GM23338 (cell line): ENCODE results near the gene TCF7. TPM values are rescaled to one million over a fixed set of nuclear protein-coding genes. Genes with fewer than 3 reads are reported as not detected.

Source experiments
- ATAC-seq: fragments of 200-7000 bp; cut with Tn5 transposase; 3 replicates; pipeline ENCODE4 v1.9.1; 2020
- DNase-seq: peaks from one replicate; pipeline ENCODE4 v3.0.0-alpha.2; 2015; ENCODE audit warnings: low spot score
- H2AFZ ChIP-seq: fragments of 200-600 bp; sonication (generic); 2 replicates; pipeline ENCODE4 v1.8.0; 2016; ENCODE audit warnings: antibody characterized with exemption, mild to moderate bottlenecking, moderate library complexity
- H3F3A ChIP-seq: fragments of 200-600 bp; sonication (generic); replicated peaks from 2 replicates; pipeline ENCODE4 v1.8.0; 2017; ENCODE audit warnings: antibody characterized with exemption, mixed run types, low read depth
- H3K27ac ChIP-seq: fragments of 200-600 bp; sonication (generic); 2 replicates; pipeline ENCODE4 v1.6.1; 2016; ENCODE audit warnings: low read depth
- H3K27me3 ChIP-seq: fragments of 200-600 bp; sonication (generic); 2 replicates; pipeline ENCODE4 v1.8.0; 2016; ENCODE audit warnings: mild to moderate bottlenecking, mixed run types, moderate library complexity; ENCODE audit not compliant: insufficient read depth
- H3K36me3 ChIP-seq: fragments of 200-600 bp; sonication (generic); 2 replicates; pipeline ENCODE4 v1.8.0; 2016; ENCODE audit warnings: mild to moderate bottlenecking; ENCODE audit not compliant: insufficient read depth
- H3K4me1 ChIP-seq: fragments of 200-600 bp; sonication (generic); 2 replicates; pipeline ENCODE4 v1.8.0; 2016; ENCODE audit warnings: mild to moderate bottlenecking, moderate library complexity; ENCODE audit not compliant: insufficient read depth
- H3K4me2 ChIP-seq: fragments of 200-600 bp; sonication (generic); 2 replicates; pipeline ENCODE4 v1.7.1; 2017; ENCODE audit warnings: mixed run types
- H3K4me3 ChIP-seq: fragments of 200-600 bp; sonication (generic); 2 replicates; pipeline ENCODE4 v1.6.1; 2016; ENCODE audit warnings: mixed run types
- H3K79me2 ChIP-seq: fragments of 200-600 bp; sonication (generic); replicated peaks from 2 replicates; pipeline ENCODE4 v1.8.0; 2017; ENCODE audit warnings: mild to moderate bottlenecking; ENCODE audit not compliant: insufficient read depth
- H3K9me2 ChIP-seq: fragments of 200-600 bp; sonication (generic); 2 replicates; pipeline ENCODE4 v1.8.0; 2017; ENCODE audit not compliant: insufficient read depth
- H4K20me1 ChIP-seq: fragments of 200-600 bp; sonication (generic); replicated peaks from 2 replicates; pipeline ENCODE4 v1.8.0; 2017; ENCODE audit warnings: mild to moderate bottlenecking; ENCODE audit not compliant: insufficient read depth
- H3K27ac Mint-ChIP-seq: 2 replicates; pipeline ENCODE4 v1.8.0; 2020; ENCODE audit warnings: inconsistent platforms, mild to moderate bottlenecking, moderate library complexity, mixed read lengths
- H3K27me3 Mint-ChIP-seq: 3 replicates; pipeline ENCODE4 v1.8.0; 2022; ENCODE audit warnings: low read depth, mild to moderate bottlenecking, moderate library complexity, mixed read lengths, inconsistent platforms; ENCODE audit not compliant: insufficient read depth, poor library complexity
- H3K36me3 Mint-ChIP-seq: 3 replicates; pipeline ENCODE4 v1.8.0; 2021; ENCODE audit warnings: low read depth, mild to moderate bottlenecking, inconsistent platforms, moderate library complexity, mixed read lengths
- H3K4me1 Mint-ChIP-seq: 3 replicates; pipeline ENCODE4 v1.8.0; 2020; ENCODE audit warnings: mild to moderate bottlenecking, inconsistent platforms, mixed read lengths
- H3K4me3 Mint-ChIP-seq: 3 replicates; pipeline ENCODE4 v1.8.0; 2021; ENCODE audit warnings: moderate library complexity, mild to moderate bottlenecking, inconsistent platforms, mixed read lengths
- H3K9me3 Mint-ChIP-seq: 3 replicates; pipeline ENCODE4 v1.8.0; 2020; ENCODE audit warnings: moderate library complexity, mild to moderate bottlenecking, inconsistent platforms, mixed read lengths
- CREB1 ChIP-seq: fragments of 250-450 bp; sonication (Bioruptor Pico); IDR thresholded peaks from 2 replicates; pipeline ENCODE4 v1.5.0; 2020; ENCODE audit warnings: low read depth, mild to moderate bottlenecking, moderate library complexity
- CTCF ChIP-seq, 2 experiments: fragments of 200-600 bp in 1 of 2; sonication (generic) in 1 of 2; conservative IDR thresholded peaks; 2 replicates each; pipeline versions ENCODE4 v1.5.1 to v1.6.1; 2016 to 2017; ENCODE audit warnings: antibody characterized with exemption in 2 of 2, low read depth in 2 of 2, mild to moderate bottlenecking in 2 of 2, moderate library complexity in 1 of 2
- ETS1 ChIP-seq: IDR thresholded peaks from 2 replicates; pipeline ENCODE4 v1.6.1; 2016; ENCODE audit warnings: antibody characterized with exemption
- EZH2 ChIP-seq: fragments of 200-600 bp; sonication (generic); IDR thresholded peaks from one replicate; pipeline ENCODE4 v1.8.0; 2017; ENCODE audit warnings: antibody characterized with exemption, mild to moderate bottlenecking, low read depth; ENCODE audit not compliant: unreplicated experiment
- EZH2phosphoT487 ChIP-seq: fragments of 200-600 bp; sonication (generic); IDR thresholded peaks from one replicate; pipeline ENCODE4 v1.8.1; 2018; ENCODE audit warnings: antibody characterized with exemption; ENCODE audit not compliant: unreplicated experiment
- JUNB ChIP-seq: IDR thresholded peaks from one replicate; pipeline ENCODE4 v1.6.1; 2016; ENCODE audit warnings: antibody characterized with exemption; ENCODE audit not compliant: unreplicated experiment
- POLR2AphosphoS5 ChIP-seq: IDR thresholded peaks from 2 replicates; pipeline ENCODE4 v1.6.1; 2016; ENCODE audit warnings: antibody characterized with exemption, low read depth
- STAT1 ChIP-seq: IDR thresholded peaks from one replicate; pipeline ENCODE4 v1.6.1; 2016; ENCODE audit warnings: antibody characterized with exemption; ENCODE audit not compliant: unreplicated experiment
- ZNF331 ChIP-seq: fragments of 250-450 bp; sonication (Bioruptor Pico); IDR thresholded peaks from 2 replicates; pipeline ENCODE4 v1.5.0; 2020; ENCODE audit warnings: low read depth, mild to moderate bottlenecking, moderate library complexity
- ZNF462 ChIP-seq: fragments of 250-450 bp; sonication (Bioruptor Pico); IDR thresholded peaks from 2 replicates; pipeline ENCODE4 v1.5.0; 2020; ENCODE audit warnings: mild to moderate bottlenecking, moderate library complexity
- polyA plus RNA-seq: library from polyadenylated mRNA; unstranded; fragments of >200 nt; fragmentation: Nextera tagmentation; extraction: Ambion mirVana; gene quantifications from 2 replicates; pipeline ENCODE4 v1.2.1, GENCODE V29; 2016
- total RNA-seq: library from RNA; depleted of rRNA; stranded (reverse); fragments of >200 nt; shearing (Covaris generic); gene quantifications from 2 replicates; pipeline ENCODE4 v1.2.3, GENCODE V29; 2014

Gene TCF7
- total and polyA plus RNA-seq, 2 experiments from 2014 or later = 5.6 to 8.1 TPM

- H3K36me3 ChIP-seq = peaks cover 6% of the 10 kb centered on the region; the same call in 1 of the 2 replicates
- H4K20me1 ChIP-seq = peaks cover 42% of the 10 kb centered on the region
- peaks cover 8% of the 10 kb centered on the region; the same call in 1 of the 2 replicates for H3F3A ChIP-seq
- Mint-ChIP-seq H3K4me1 (peaks cover 4% of the 10 kb centered on the region), H3K4me3 (no peak overlapping the region), H3K36me3 (peaks cover 27% of the 10 kb centered on the region), H3K27me3 (peaks cover 9% of the 10 kb centered on the region), H3K27ac (no peak overlapping the region), H3K9me3 (no peaks in the 10 kb centered on the region)
- H3K4me1 ChIP-seq = peaks cover 6% of the 10 kb centered on the region; the same call in 1 of the 2 replicates
- TF ChIP-seq ETS1 = no peak
- TF ChIP-seq CTCF (conservative IDR thresholded peaks at IDR 0.05; ENCODE audit: low read depth in 2 of 2) = no peak
- TF ChIP-seq POLR2AphosphoS5 = no peak
- no peak for TF ChIP-seq CREB1
- TF ChIP-seq ZNF331 (CRISPR knock-in tag) = no peak
- TF ChIP-seq JUNB = no peak
- no peak for TF ChIP-seq EZH2phosphoT487
- no peak for TF ChIP-seq STAT1
- TF ChIP-seq EZH2 = no peak
- no peak for ATAC-seq
- peaks cover 8% of the 10 kb centered on the region for H3K79me2 ChIP-seq
- no peak overlapping the region for H3K4me3 ChIP-seq
- no peak overlapping the region for H2AFZ ChIP-seq
- no peaks in the 10 kb centered on the region for H3K9me2 ChIP-seq
- no peaks in the 10 kb centered on the region for H3K27me3 ChIP-seq
- H3K4me2 ChIP-seq = no peak overlapping the region
- DNase-seq = no peak
- no peak overlapping the region for H3K27ac ChIP-seq
These were observed 29.8 kb downstream of the TCF7 start for GRCh38 chr5:134143944-134144941.

DNA sequence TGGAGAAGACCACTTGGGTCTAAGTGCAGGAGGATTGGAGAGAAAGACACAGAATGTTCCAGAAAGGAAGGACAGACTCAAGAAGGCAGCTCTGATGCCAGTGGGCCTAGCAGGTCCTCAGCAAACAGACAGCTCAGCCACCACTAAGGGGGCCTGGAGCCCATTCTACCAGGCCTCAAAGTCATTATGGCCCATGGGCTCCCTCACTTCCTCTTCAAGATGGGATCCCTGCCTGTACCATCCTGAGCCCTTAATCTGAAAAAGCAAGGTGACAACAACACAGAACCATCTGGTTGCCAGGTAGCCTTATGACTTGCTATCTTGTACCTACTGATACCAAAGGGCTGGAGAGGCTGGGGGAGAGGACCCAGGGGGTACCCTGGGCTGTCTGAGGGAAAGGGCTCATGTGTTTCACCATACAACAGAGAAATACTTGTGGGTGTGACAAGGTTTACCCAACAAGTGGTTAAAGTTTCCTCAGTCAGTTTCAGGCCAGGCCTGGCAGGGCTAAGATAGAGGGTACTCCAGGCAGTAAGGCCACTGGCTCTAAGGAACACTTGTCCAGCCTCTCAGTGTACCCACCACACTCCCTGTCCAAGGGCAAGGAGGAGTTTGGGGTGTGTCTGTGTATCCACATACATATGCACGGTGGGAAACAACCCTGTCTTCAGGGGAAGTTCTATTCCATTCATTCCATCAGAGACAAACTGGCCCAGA, 30.7 kb downstream of the TCF7 start:
- H3K4me1 ChIP-seq = peaks cover 6% of the 10 kb centered on the region; the same call in 1 of the 2 replicates
- peaks cover 8% of the 10 kb centered on the region; the same call in 1 of the 2 replicates for H3F3A ChIP-seq
- no peaks in the 10 kb centered on the region for H3K9me2 ChIP-seq
- H3K4me3 Mint-ChIP-seq = no peak overlapping the region
- H3K4me3 ChIP-seq = no peak overlapping the region
- peaks cover 32% of the 10 kb centered on the region for H3K36me3 Mint-ChIP-seq
- ATAC-seq = no peak
- DNase-seq = no peak
- H3K4me1 Mint-ChIP-seq = peaks cover 4% of the 10 kb centered on the region
- H2AFZ ChIP-seq = no peak overlapping the region
- H3K27ac Mint-ChIP-seq = no peak overlapping the region
- no peak overlapping the region for H3K4me2 ChIP-seq
- H3K9me3 Mint-ChIP-seq = no peaks in the 10 kb centered on the region
- H3K79me2 ChIP-seq = peaks cover 9% of the 10 kb centered on the region
- peaks cover 40% of the 10 kb centered on the region for H4K20me1 ChIP-seq
- peaks cover 7% of the 10 kb centered on the region for H3K27me3 Mint-ChIP-seq
- no peaks in the 10 kb centered on the region for H3K27me3 ChIP-seq
- H3K36me3 ChIP-seq = peaks cover 6% of the 10 kb centered on the region; the same call in 1 of the 2 replicates
- no peak overlapping the region for H3K27ac ChIP-seq
- TF ChIP-seq JUNB = no peak
- no peak for TF ChIP-seq POLR2AphosphoS5
- no peak for TF ChIP-seq ZNF462
- no peak for TF ChIP-seq EZH2
